BLaER1 (cell line): Measurements from ENCODE around the gene SLC35F3.

ENCODE experiments used
- H3K27ac ChIP-seq: shearing (Covaris generic); formaldehyde crosslinking; 2 replicates; pipeline ENCODE4 v1.8.1; 2022
- H3K27me3 ChIP-seq: shearing (Covaris generic); formaldehyde crosslinking; 2 replicates; pipeline ENCODE4 v1.8.1; 2022
- H3K36me3 ChIP-seq: shearing (Covaris generic); formaldehyde crosslinking; 2 replicates; pipeline ENCODE4 v1.8.1; 2022
- H3K4me1 ChIP-seq: shearing (Covaris generic); formaldehyde crosslinking; 2 replicates; pipeline ENCODE4 v1.8.1; 2022
- H3K4me2 ChIP-seq: shearing (Covaris generic); formaldehyde crosslinking; 2 replicates; pipeline ENCODE4 v1.8.1; 2022
- H3K4me3 ChIP-seq: shearing (Covaris generic); formaldehyde crosslinking; 2 replicates; pipeline ENCODE4 v1.8.1; 2022
- H3K9ac ChIP-seq: shearing (Covaris generic); formaldehyde crosslinking; 2 replicates; pipeline ENCODE4 v1.8.1; 2022
- H3K9me3 ChIP-seq: shearing (Covaris generic); formaldehyde crosslinking; 2 replicates; pipeline ENCODE4 v1.8.1; 2022
- H4K20me1 ChIP-seq: shearing (Covaris generic); formaldehyde crosslinking; 2 replicates; pipeline ENCODE4 v1.8.1; 2022
- Cebpa-rat ChIP-seq: shearing (Covaris generic); IDR thresholded peaks from 2 replicates; pipeline ENCODE4 v1.8.1; 2022

Gene SLC35F3

GRCh38 chr1:234125714-234126113 lies 221.2 kb downstream of the SLC35F3 start:
- Histone ChIP-seq H3K9ac (no peak overlapping the region), H3K4me2 (no peak overlapping the region), H3K4me3 (no peak overlapping the region), H3K27me3 (no peaks in the 10 kb centered on the region), H4K20me1 (no peaks in the 10 kb centered on the region), H3K9me3 (no peaks in the 10 kb centered on the region), H3K4me1 (no peaks in the 10 kb centered on the region), H3K27ac (no peak overlapping the region), H3K36me3 (no peaks in the 10 kb centered on the region)
- no peak for TF ChIP-seq Cebpa-rat

GRCh38 chr1:234127026-234127671 lies 222.7 kb downstream of the SLC35F3 start:
- Histone ChIP-seq H3K4me3 (no peak overlapping the region), H3K9ac (no peak overlapping the region), H4K20me1 (no peaks in the 10 kb centered on the region), H3K27ac (no peak overlapping the region), H3K36me3 (no peaks in the 10 kb centered on the region), H3K4me2 (no peak overlapping the region), H3K27me3 (no peaks in the 10 kb centered on the region), H3K4me1 (no peaks in the 10 kb centered on the region), H3K9me3 (no peaks in the 10 kb centered on the region)
- no peak for TF ChIP-seq Cebpa-rat

DNA sequence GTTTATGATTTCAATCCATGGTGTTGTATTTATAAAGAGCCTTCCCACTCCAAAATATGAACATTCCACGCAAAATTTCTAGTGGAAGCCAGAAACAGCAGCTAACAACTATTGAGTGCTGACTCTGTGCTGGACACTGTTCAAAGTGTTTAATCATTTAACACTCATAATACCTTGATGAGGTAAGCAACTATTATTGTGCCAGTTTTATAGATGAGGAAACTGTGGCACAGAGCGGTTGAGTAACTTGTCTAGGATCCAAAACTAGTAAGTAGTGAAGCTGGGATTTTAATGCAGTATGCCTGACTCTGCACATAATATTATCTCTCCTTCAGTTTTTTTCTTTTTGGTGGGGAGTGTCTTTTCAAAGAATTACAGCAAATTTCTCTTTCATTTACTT lies 228.3 kb downstream of the SLC35F3 start:
- H3K4me3 ChIP-seq, result no peak overlapping the region
- no peak overlapping the region for H3K27ac ChIP-seq
- H3K27me3 ChIP-seq, result no peaks in the 10 kb centered on the region
- H3K4me1 ChIP-seq, result peaks cover 6% of the 10 kb centered on the region; the same call in 1 of the 2 replicates
- H3K9ac ChIP-seq, result no peak overlapping the region
- no peak for TF ChIP-seq Cebpa-rat
- H4K20me1 ChIP-seq, result no peaks in the 10 kb centered on the region
- no peaks in the 10 kb centered on the region for H3K36me3 ChIP-seq
- no peaks in the 10 kb centered on the region for H3K9me3 ChIP-seq
- no peak overlapping the region for H3K4me2 ChIP-seq

DNA sequence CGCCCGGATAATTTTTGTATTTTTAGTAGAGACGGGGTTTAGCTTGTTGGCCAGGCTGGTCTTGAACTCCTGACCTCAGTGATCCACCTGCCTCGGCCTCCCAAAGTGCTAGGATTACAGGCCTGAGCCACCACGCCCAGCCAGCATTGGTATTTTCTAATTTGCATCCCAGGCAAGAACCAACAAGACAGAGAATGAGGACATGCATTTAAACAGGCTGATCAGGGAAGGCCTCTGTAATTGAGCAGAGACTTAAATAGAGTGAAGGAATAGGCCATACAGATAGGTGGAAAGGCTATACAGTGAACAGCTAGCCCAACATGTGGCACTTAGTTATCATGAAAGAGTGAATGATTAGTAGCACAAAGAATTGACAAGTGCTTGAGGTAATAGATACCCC lies 230.4 kb downstream of the SLC35F3 start:
- H4K20me1 ChIP-seq, result no peaks in the 10 kb centered on the region
- peaks cover 6% of the 10 kb centered on the region; the same call in 1 of the 2 replicates for H3K4me1 ChIP-seq
- H3K9ac ChIP-seq, result no peak overlapping the region
- no peak for TF ChIP-seq Cebpa-rat
- H3K27me3 ChIP-seq, result no peaks in the 10 kb centered on the region
- H3K27ac ChIP-seq, result no peak overlapping the region
- no peaks in the 10 kb centered on the region for H3K36me3 ChIP-seq
- no peaks in the 10 kb centered on the region for H3K9me3 ChIP-seq
- H3K4me3 ChIP-seq, result no peak overlapping the region
- H3K4me2 ChIP-seq, result no peak overlapping the region

- Histone ChIP-seq H3K4me2 (no peak overlapping the region), H3K4me3 (no peak overlapping the region), H3K9me3 (no peaks in the 10 kb centered on the region), H3K27me3 (no peaks in the 10 kb centered on the region), H3K9ac (no peak overlapping the region), H3K27ac (no peak overlapping the region), H3K4me1 (peaks cover 6% of the 10 kb centered on the region; the same call in 1 of the 2 replicates), H4K20me1 (no peaks in the 10 kb centered on the region), H3K36me3 (no peaks in the 10 kb centered on the region)
- TF ChIP-seq Cebpa-rat, result no peak
Observed at GRCh38 chr1:234135501-234135900, 231.0 kb downstream of the SLC35F3 start.

- Histone ChIP-seq H3K27me3 (no peaks in the 10 kb centered on the region), H3K4me2 (no peak overlapping the region), H3K4me1 (peaks cover 6% of the 10 kb centered on the region; the same call in 1 of the 2 replicates), H3K9ac (no peak overlapping the region), H4K20me1 (no peaks in the 10 kb centered on the region), H3K4me3 (no peak overlapping the region), H3K27ac (no peak overlapping the region), H3K36me3 (no peaks in the 10 kb centered on the region), H3K9me3 (no peaks in the 10 kb centered on the region)
- TF ChIP-seq Cebpa-rat, result no peak
Observed at GRCh38 chr1:234136073-234136472, 231.6 kb downstream of the SLC35F3 start.

DNA sequence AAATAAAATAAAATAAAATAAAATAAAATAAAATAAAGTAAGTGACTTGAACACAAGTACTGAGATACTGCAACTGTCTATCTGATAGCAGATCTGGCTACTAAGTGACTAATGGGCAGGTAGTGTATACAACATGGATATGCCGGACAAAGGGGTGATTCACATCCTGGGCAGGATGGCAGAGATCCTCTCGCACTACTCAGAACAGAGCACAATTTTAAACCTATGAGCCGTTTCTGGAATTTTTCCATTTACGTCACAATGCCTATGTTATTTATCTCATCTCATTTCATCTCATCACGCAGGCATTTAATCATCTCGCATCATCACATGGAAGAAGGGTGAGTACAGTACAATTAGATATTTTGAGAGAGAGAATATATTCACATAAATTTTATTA lies 235.5 kb downstream of the SLC35F3 start:
- no peak overlapping the region for H3K4me3 ChIP-seq
- H3K27ac ChIP-seq, result no peak overlapping the region
- no peaks in the 10 kb centered on the region for H3K27me3 ChIP-seq
- H3K4me1 ChIP-seq, result peaks cover under 1% of the 10 kb centered on the region; the same call in 1 of the 2 replicates
- no peak for TF ChIP-seq Cebpa-rat
- no peak overlapping the region for H3K9ac ChIP-seq
- no peaks in the 10 kb centered on the region for H4K20me1 ChIP-seq
- H3K4me2 ChIP-seq, result no peak overlapping the region
- no peaks in the 10 kb centered on the region for H3K9me3 ChIP-seq
- H3K36me3 ChIP-seq, result no peaks in the 10 kb centered on the region

- Histone ChIP-seq H3K4me1 (no peaks in the 10 kb centered on the region), H3K9ac (no peak overlapping the region), H3K4me2 (no peak overlapping the region), H3K9me3 (no peaks in the 10 kb centered on the region), H3K27ac (no peak overlapping the region), H3K4me3 (no peak overlapping the region), H3K27me3 (no peaks in the 10 kb centered on the region), H4K20me1 (no peaks in the 10 kb centered on the region), H3K36me3 (no peaks in the 10 kb centered on the region)
- no peak for TF ChIP-seq Cebpa-rat
Observed at GRCh38 chr1:234140388-234140787, 235.9 kb downstream of the SLC35F3 start.

- H3K4me2 ChIP-seq, result no peak overlapping the region
- no peaks in the 10 kb centered on the region for H3K36me3 ChIP-seq
- H3K4me1 ChIP-seq, result no peaks in the 10 kb centered on the region
- H3K27ac ChIP-seq, result no peak overlapping the region
- no peak overlapping the region for H3K9ac ChIP-seq
- H3K27me3 ChIP-seq, result no peaks in the 10 kb centered on the region
- H4K20me1 ChIP-seq, result no peaks in the 10 kb centered on the region
- H3K9me3 ChIP-seq, result no peaks in the 10 kb centered on the region
- TF ChIP-seq Cebpa-rat, result no peak
- no peak overlapping the region for H3K4me3 ChIP-seq
Observed at GRCh38 chr1:234141006-234141405, 236.5 kb downstream of the SLC35F3 start.

GRCh38 chr1:234143681-234144080 lies 239.2 kb downstream of the SLC35F3 start:
- no peak overlapping the region for H3K4me3 ChIP-seq
- H3K4me1 ChIP-seq, result no peaks in the 10 kb centered on the region
- H3K27ac ChIP-seq, result no peak overlapping the region
- TF ChIP-seq Cebpa-rat, result no peak
- no peak overlapping the region for H3K4me2 ChIP-seq
- no peaks in the 10 kb centered on the region for H3K27me3 ChIP-seq
- H3K9ac ChIP-seq, result no peak overlapping the region
- H3K36me3 ChIP-seq, result no peaks in the 10 kb centered on the region
- H3K9me3 ChIP-seq, result peaks cover 18% of the 10 kb centered on the region
- no peaks in the 10 kb centered on the region for H4K20me1 ChIP-seq

- H3K9me3 ChIP-seq, result peaks cover 18% of the 10 kb centered on the region
- H3K4me2 ChIP-seq, result no peak overlapping the region
- H3K9ac ChIP-seq, result no peak overlapping the region
- TF ChIP-seq Cebpa-rat, result no peak
- no peaks in the 10 kb centered on the region for H3K27me3 ChIP-seq
- H3K4me1 ChIP-seq, result no peaks in the 10 kb centered on the region
- no peaks in the 10 kb centered on the region for H3K36me3 ChIP-seq
- H3K27ac ChIP-seq, result no peak overlapping the region
- H3K4me3 ChIP-seq, result no peak overlapping the region
- H4K20me1 ChIP-seq, result no peaks in the 10 kb centered on the region
Observed at GRCh38 chr1:234144901-234145300, 240.4 kb downstream of the SLC35F3 start.
